HG02885 (cell line): ENCODE measurements around the gene SAMD5.

Source experiments
- ATAC-seq: cut with Tn5 transposase; IDR thresholded peaks from one replicate; pipeline ENCODE4 v1.9.1; 2021; ENCODE audit warnings: mild to moderate bottlenecking; ENCODE audit not compliant: unreplicated experiment, poor library complexity

The SAMD5 gene

GRCh38 chr6:147508042-147508865, at the start of gene SAMD5:
SAMD5 (plus strand) TSS chr6:147508690; CDS start chr6:147508929, 239 bp downstream.
- ATAC-seq = no peak

DNA sequence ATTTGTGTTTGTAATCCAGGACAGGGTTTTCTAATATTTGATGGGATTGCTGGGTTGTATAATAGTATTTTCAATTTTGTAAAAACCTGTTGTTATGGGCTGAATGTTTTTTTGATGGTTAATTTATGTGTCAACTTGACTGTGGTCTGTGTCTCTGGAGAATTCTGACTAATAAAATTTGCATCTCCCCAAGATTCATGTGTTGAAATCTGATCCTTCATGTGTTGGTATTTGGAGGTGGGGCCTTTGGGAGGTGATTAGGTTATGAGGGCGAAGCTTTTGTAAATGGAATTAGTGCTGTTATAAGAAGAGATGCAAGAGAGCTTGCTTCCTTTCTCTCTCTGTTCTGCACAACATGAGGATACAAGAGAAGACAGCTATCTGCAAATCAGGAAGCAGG, 48.7 kb upstream of the SAMD5 start:
- ATAC-seq = no peak

DNA sequence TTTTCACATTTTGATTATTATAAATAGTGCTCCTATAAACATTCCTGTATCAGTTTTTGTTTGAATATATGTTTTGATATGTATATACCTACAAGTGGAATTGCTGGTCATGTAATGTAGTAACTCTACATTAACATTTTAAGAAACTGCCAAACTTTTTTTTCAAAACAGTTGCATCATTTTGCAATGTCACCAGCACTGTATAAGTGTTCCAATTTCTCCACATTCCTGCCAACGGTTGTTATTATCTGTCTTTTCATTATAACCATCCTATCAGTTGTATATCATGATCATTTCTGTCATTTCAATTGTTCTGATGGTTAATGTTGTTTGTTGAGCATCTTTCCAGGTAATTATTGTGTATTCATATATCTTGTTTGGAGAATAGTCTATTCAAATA, 44.8 kb upstream of the SAMD5 start:
- no peak for ATAC-seq

- ATAC-seq = no peak
Measured at GRCh38 chr6:147467428-147467827, 41.1 kb upstream of the SAMD5 start.

DNA sequence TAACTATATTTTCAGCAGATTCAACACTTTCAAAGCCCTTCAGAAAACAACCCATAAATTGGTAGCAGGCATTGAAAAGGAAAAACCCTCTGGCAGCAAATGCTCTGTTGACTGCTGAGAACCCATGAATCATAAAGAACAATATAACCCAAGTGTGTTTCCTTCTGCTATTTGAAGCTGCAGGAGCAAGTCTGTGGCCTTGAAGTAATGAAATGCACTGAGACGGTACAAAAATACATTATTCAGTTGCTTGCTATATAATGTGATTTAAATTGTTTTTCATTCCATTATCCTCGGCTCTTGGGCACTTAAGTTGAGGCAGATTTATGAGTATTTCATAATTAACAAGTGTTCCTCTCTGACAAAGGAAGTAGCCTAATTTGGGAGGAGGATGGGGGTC, 40.6 kb upstream of the SAMD5 start:
- no peak for ATAC-seq

GRCh38 chr6:147468634-147469033, 39.9 kb upstream of the SAMD5 start:
- ATAC-seq = no peak

DNA sequence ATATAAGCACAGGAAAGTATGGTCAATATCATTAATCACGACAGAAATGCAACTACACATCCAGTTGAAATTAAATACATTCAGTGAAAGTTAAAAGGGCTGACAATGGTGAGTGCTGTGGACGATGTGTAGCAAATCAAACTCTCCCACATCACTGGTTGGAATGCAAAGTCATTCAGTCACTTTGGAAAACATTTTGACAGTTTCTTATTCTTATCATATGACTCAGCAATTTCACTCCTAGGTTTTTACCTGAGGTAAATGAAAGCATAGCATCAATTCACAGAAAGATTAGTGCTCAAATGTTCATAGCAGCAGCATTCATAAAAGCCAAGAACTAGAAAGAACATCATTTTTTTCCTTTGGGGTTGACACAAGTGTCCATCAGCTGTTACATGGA, 28.6 kb upstream of the SAMD5 start:
- ATAC-seq = no peak

GRCh38 chr6:147486683-147487082, 21.8 kb upstream of the SAMD5 start:
- ATAC-seq = peak; percentile 51

GRCh38 chr6:147497472-147497871, 11.0 kb upstream of the SAMD5 start:
- no peak for ATAC-seq

- ATAC-seq = no peak
Measured at GRCh38 chr6:147503587-147503986, 4.9 kb upstream of the SAMD5 start.

DNA sequence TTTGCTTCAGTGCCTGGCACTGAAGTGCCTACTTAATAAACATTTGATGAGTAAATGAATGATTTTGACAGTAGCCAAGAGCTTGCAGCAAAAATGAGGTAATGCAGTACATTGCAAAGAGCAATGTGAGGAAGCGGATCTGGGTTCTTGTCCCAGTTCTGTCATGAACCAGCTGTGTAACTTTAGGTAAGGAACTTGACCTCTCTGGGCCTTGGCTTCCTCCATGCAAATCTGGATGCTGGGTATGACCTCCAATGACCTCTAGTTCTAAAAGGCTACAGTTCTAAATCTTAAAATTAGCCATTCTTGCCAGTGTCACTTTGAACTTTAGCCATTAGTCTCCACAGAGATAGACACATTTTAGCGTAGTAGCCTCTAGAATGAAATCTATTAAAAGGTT, 3.6 kb upstream of the SAMD5 start:
- ATAC-seq = no peak

GRCh38 chr6:147506704-147507114, 1.8 kb upstream of the SAMD5 start:
- peak; percentile 55 for ATAC-seq

DNA sequence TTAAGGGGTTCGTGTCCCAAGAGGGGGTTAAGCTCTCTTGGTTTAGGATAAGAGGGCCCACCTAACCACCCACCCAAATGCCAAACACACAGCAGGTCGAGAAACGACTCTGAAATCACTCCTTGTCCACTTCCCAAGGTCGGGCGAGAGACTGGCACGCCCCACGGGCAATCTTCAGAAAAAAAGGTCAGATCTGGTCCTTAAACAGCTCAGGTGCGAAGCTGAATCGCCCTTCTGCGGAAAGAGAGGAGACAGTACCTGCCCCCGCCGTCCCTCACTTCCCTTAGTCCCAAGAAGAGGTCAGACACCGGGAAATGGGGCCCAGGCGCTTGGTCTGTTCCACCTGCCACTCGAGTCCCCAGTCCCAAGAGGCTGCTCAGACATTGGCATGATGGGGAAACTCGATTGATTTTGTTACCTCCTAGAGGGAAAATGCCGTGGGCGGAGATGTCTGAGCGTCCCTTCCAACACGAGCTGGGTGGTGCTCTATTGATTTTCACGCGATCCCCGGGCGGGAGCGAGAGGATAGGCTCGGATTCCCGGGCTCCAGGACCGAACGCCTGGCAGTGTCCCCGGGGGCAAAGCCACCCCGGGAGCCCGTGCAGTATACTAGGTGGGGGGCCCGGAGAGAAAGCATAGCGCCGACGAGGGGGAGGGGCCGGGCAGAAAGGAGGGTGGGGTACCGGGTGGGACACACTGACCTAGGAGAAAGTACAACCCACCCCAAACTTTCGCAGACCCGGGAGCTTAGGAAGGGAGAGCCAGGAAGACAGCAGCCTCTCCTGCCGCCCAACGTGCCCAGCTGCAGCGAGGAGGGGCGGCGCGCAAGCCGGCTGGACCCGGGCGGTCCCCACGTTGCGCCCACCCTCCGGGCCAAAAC, 1.1 kb upstream of the SAMD5 start:
- ATAC-seq = no peak

- no peak for ATAC-seq
Measured at GRCh38 chr6:147508866-147509608, 547 bp downstream of the SAMD5 start.

- no peak for ATAC-seq
Measured at GRCh38 chr6:147509891-147510290, 1.4 kb downstream of the SAMD5 start.

DNA sequence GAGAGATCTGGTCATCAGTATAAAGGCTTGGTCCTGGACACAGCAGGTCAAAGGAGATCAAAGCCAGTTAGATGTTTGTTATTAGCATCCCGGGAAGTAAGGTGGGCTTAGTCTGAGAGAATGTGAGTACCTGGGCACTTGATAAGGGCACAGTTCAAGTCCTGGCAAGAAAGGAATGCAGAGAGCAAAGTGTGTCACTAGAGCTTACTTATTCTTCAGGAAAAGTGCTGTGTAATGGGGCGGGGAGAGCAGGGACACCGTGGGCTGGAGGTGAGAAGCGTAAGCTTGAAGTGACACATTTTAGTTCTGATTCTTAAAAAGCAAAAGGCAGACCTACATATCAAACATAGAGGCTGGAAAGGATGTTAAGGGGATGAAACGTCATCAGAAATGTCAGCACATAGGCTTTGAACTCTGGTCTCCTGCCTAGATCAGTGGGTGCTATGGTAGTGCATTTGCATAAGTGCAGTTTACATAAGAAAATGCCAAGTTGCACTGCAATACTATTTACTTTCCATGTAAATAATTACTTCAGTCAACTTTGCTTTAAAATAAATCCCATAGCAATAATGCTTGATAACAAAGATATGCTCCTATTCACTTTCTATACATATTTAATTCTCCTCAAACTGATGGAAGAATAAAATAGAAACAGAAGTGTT, 2.6 kb downstream of the SAMD5 start:
- ATAC-seq = no peak

- ATAC-seq = no peak
Measured at GRCh38 chr6:147514831-147515230, 6.3 kb downstream of the SAMD5 start.

DNA sequence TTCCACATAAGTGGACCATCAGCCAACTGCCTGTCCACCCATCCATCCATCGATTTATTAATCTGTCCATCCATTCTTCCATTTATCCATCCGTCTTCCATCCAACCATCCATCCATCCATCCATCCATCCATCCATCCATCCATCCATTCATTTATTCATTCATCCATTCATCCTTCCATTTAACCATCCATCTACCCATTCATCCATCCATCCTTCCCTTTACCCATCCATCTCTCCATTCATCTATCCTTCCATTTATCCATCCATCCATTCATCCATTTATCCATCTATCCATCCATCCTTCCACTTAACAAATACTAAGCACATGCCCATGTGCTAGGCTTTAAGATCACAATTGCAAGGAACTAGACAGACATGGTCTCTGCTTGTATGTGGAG, 6.8 kb downstream of the SAMD5 start:
- ATAC-seq = no peak

DNA sequence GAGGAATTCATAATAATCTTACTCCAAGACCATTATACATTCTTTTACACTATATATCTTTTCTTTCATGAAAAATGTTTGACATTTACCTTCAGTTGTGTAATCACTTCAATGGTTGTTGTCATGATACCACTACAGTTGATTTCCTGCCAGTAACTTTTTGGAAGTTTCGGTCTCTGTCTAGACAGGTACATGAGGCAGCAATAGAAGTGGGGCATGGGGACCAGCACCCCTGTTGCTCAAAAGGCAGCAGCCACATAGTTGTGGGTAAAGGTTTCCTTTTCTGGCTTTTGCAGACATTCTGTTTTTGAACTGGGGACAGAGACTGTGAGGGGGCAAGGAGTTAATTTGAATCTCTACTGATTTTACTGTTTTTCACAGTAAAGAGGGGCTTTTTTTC, 14.1 kb downstream of the SAMD5 start:
- ATAC-seq = no peak

DNA sequence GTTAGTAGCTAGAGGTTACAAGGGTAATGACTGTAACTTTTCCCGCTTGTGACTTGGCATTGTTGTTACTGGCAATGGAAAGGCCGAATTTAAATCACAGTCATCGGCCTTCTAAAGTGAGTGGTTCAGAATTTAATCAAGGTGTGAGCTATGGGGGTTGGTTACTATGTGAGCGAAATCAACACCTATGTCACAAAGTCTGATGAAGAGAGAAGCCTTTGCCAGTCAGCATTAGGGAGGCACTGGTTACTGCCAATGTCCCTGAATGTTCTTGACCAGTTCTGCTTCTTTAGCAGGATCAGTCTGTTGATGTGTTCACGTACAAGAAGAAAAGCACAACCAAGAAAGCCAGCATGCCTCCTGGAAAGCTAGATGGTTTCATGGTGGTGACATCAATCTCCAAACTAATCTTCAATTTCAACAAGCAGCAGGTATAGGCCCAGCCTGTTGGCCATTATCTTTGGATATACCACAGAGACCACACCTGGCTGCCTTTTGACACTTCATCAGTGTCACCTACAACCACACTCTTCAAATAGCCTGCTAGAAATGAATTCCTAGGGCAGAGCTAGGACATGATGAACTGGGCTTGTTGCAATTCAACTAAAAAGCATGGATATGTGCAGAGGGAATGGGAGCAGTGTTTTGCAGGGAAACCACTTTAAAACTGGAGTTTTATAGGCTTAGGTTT, 17.2 kb downstream of the SAMD5 start:
- ATAC-seq = no peak
